H9 (cell line): ENCODE data around the gene AP3S1. TPM values are rescaled to one million over a fixed set of nuclear protein-coding genes. Genes with fewer than 3 reads are reported as not detected.

Experiments
- DNase-seq: peaks from one replicate; pipeline ENCODE4 v3.0.0-alpha.2; 2017
- H2AFZ ChIP-seq: one replicate; pipeline ENCODE4 v1.6.1; 2013; ENCODE audit warnings: mild to moderate bottlenecking, low read length, control low read depth, moderate library complexity
- H2AK5ac ChIP-seq: 2 replicates; pipeline ENCODE4 v1.6.1; 2013; ENCODE audit warnings: low read length, control low read depth, mixed read lengths; ENCODE audit not compliant: insufficient read length
- H2BK120ac ChIP-seq: one replicate; pipeline ENCODE4 v1.6.1; 2013; ENCODE audit warnings: low read depth, mild to moderate bottlenecking, low read length, control low read depth, inconsistent platforms; ENCODE audit not compliant: poor library complexity, severe bottlenecking
- H2BK12ac ChIP-seq: 2 replicates; pipeline ENCODE4 v1.6.1; 2013; ENCODE audit warnings: low read length, control low read depth, mixed read lengths, low read depth; ENCODE audit not compliant: insufficient read length
- H2BK15ac ChIP-seq: 2 replicates; pipeline ENCODE4 v1.6.1; 2013; ENCODE audit warnings: low read depth, low read length, control low read depth
- H2BK20ac ChIP-seq: one replicate; pipeline ENCODE4 v1.6.1; 2013; ENCODE audit warnings: low read depth, mild to moderate bottlenecking, low read length, control low read depth, inconsistent platforms; ENCODE audit not compliant: poor library complexity, severe bottlenecking
- H2BK5ac ChIP-seq: 2 replicates; pipeline ENCODE4 v1.6.1; 2013; ENCODE audit warnings: low read length, control low read depth, mixed read lengths; ENCODE audit not compliant: insufficient read length
- H3K14ac ChIP-seq: 2 replicates; pipeline ENCODE4 v1.6.1; 2013; ENCODE audit warnings: low read length, control low read depth; ENCODE audit not compliant: insufficient read depth
- H3K18ac ChIP-seq: 2 replicates; pipeline ENCODE4 v1.6.1; 2013; ENCODE audit warnings: low read depth, mild to moderate bottlenecking, mixed read lengths, low read length, control low read depth; ENCODE audit not compliant: insufficient read length
- H3K23ac ChIP-seq: 2 replicates; pipeline ENCODE4 v1.6.1; 2013; ENCODE audit warnings: low read length, control low read depth, mixed read lengths, low read depth; ENCODE audit not compliant: insufficient read length
- H3K23me2 ChIP-seq: 2 replicates; pipeline ENCODE4 v1.6.1; 2013; ENCODE audit warnings: low read depth, mild to moderate bottlenecking, mixed read lengths, low read length, control low read depth; ENCODE audit not compliant: insufficient read length, poor library complexity, severe bottlenecking
- H3K27ac ChIP-seq: 2 replicates; pipeline ENCODE4 v1.5.1; 2013; ENCODE audit warnings: low read length, control low read depth, mixed read lengths, low read depth; ENCODE audit not compliant: insufficient read length
- H3K27me3 ChIP-seq: 2 replicates; pipeline ENCODE4 v1.6.1; 2013; ENCODE audit warnings: low read length, control low read depth, inconsistent platforms; ENCODE audit not compliant: insufficient read depth
- H3K4ac ChIP-seq: 2 replicates; pipeline ENCODE4 v1.6.1; 2013; ENCODE audit warnings: low read depth, mild to moderate bottlenecking, control low read depth, inconsistent platforms, low read length, moderate library complexity
- H3K4me1 ChIP-seq: 2 replicates; pipeline ENCODE4 v1.6.1; 2013; ENCODE audit warnings: low read length, control low read depth, inconsistent platforms; ENCODE audit not compliant: insufficient read depth
- H3K4me2 ChIP-seq: 2 replicates; pipeline ENCODE4 v1.6.1; 2013; ENCODE audit warnings: low read length, control low read depth, mixed read lengths; ENCODE audit not compliant: insufficient read length, insufficient read depth
- H3K56ac ChIP-seq: 2 replicates; pipeline ENCODE4 v1.6.1; 2013; ENCODE audit warnings: low read depth, mild to moderate bottlenecking, mixed read lengths, low read length, control low read depth; ENCODE audit not compliant: insufficient read length
- H3K79me1 ChIP-seq: 2 replicates; pipeline ENCODE4 v1.6.1; 2013; ENCODE audit warnings: low read depth, mild to moderate bottlenecking, moderate library complexity, low read length, control low read depth, inconsistent platforms; ENCODE audit not compliant: insufficient read depth, poor library complexity, severe bottlenecking
- H3K79me2 ChIP-seq: 2 replicates; pipeline ENCODE4 v1.6.1; 2013; ENCODE audit warnings: low read length, control low read depth, inconsistent platforms; ENCODE audit not compliant: insufficient read depth
- H3K9ac ChIP-seq: 2 replicates; pipeline ENCODE4 v1.6.1; 2013; ENCODE audit warnings: low read length, control low read depth, mixed read lengths; ENCODE audit not compliant: insufficient read length; ENCODE audit errors: extremely low read depth
- H3K9me3 ChIP-seq: one replicate; pipeline ENCODE4 v1.6.1; 2013; ENCODE audit warnings: low read depth, low read length, inconsistent platforms; ENCODE audit not compliant: control insufficient read depth
- H3T11ph ChIP-seq: one replicate; pipeline ENCODE4 v1.6.1; 2013; ENCODE audit warnings: mild to moderate bottlenecking, low read length, control low read depth, inconsistent platforms
- H4K20me1 ChIP-seq: one replicate; pipeline ENCODE4 v1.6.1; 2013; ENCODE audit not compliant: control insufficient read depth, insufficient read length, insufficient read depth
- H4K5ac ChIP-seq: 2 replicates; pipeline ENCODE4 v1.6.1; 2013; ENCODE audit warnings: low read depth, mild to moderate bottlenecking, mixed read lengths, low read length, control low read depth; ENCODE audit not compliant: insufficient read length
- H4K8ac ChIP-seq: replicated peaks from 2 replicates; pipeline ENCODE4 v1.6.1; 2013; ENCODE audit warnings: low read length, control low read depth, mixed read lengths, low read depth; ENCODE audit not compliant: insufficient read length
- H4K91ac ChIP-seq: 2 replicates; pipeline ENCODE4 v1.6.1; 2013; ENCODE audit warnings: low read depth, mild to moderate bottlenecking, moderate library complexity, mixed read lengths, low read length, control low read depth; ENCODE audit not compliant: insufficient read length
- H3K27ac Mint-ChIP-seq, 3 experiments: 2 replicates in 2 of 3; 3 replicates in 1 of 3; pipeline ENCODE4 v1.8.0; 2020 to 2021; ENCODE audit warnings: mixed read lengths in 3 of 3, mild to moderate bottlenecking in 1 of 3, moderate library complexity in 1 of 3
- H3K27me3 Mint-ChIP-seq: 2 replicates; pipeline ENCODE4 v1.8.0; 2021; ENCODE audit warnings: low read depth, mild to moderate bottlenecking, moderate library complexity, mixed read lengths
- H3K36me3 Mint-ChIP-seq, 3 experiments: 2 replicates in 2 of 3; 3 replicates in 1 of 3; pipeline ENCODE4 v1.8.0; 2020 to 2021; ENCODE audit warnings: low read depth in 3 of 3, mixed read lengths in 3 of 3; ENCODE audit not compliant: insufficient read depth in 1 of 3
- H3K4me1 Mint-ChIP-seq, 2 experiments: 2 replicates each; pipeline ENCODE4 v1.8.0; 2020; ENCODE audit warnings: mixed read lengths in 2 of 2
- H3K4me3 Mint-ChIP-seq, 2 experiments: 2 replicates in 1 of 2; 3 replicates in 1 of 2; pipeline ENCODE4 v1.8.0; 2020 to 2021; ENCODE audit warnings: mild to moderate bottlenecking in 2 of 2, mixed read lengths in 2 of 2, moderate library complexity in 1 of 2
- H3K9me3 Mint-ChIP-seq, 2 experiments: 2 replicates in 1 of 2; 3 replicates in 1 of 2; pipeline ENCODE4 v1.8.0; 2020; ENCODE audit warnings: mild to moderate bottlenecking in 2 of 2, mixed read lengths in 2 of 2, moderate library complexity in 1 of 2
- CTCF ChIP-seq: fragments of 200-600 bp; sonication (generic); conservative IDR thresholded peaks from 3 replicates; pipeline ENCODE4 v1.8.0; 2021; ENCODE audit warnings: antibody characterized with exemption, mild to moderate bottlenecking
- WGBS: extraction: QIAGEN DNeasy Blood & Tissue Kit; methylation state at CpG from one replicate; pipeline ENCODE4 v1.1.7; 2013; ENCODE audit warnings: missing lambda C conversion rate, low lambda C conversion rate, mixed read lengths; ENCODE audit not compliant: insufficient read length; ENCODE audit errors: extremely low coverage; 5-methylcytosine and 5-hydroxymethylcytosine counted together
- total RNA-seq: library from RNA; stranded (reverse); gene quantifications from 2 replicates; pipeline ENCODE4 v1.2.1, GENCODE V29; 2021

The AP3S1 gene
- total RNA-seq, 1 experiment from 2014 or later, result 78.4 TPM

DNA sequence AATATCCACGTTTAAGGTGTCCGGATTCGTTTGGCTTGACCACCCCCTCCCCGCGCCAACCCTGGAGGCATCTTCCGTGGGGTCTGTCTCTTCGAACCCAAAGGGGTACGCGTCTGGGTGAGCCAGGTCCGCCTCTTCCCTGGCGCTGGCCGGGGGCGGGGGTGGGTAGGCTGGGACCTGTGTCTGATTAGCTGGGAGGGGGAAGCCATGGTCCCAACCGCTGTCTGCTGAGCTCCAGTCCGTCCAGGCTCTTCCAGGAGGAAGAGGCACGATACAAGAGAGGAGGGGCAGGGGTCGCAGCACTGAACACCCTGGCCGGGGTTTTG is 120.5 kb downstream of the AP3S1 start, which contains the start of gene LVRN:
TSS of gene LVRN (plus strand) at position 237 of the 326 bp plus-strand sequence. CDS start 143 bp downstream, outside the sequence.
- WGBS, result no CpG with 5 or more reads among the region's 18 CpGs
- Histone ChIP-seq H3K4me2 (peak within 1 kb of the TSS; percentile 83), H4K20me1 (no peaks in the 10 kb centered on the region), H3K4ac (no peak within 1 kb of the TSS), H2BK15ac (no peak within 1 kb of the TSS; the same call in 1 of the 2 replicates), H4K5ac (no peak within 1 kb of the TSS), H3K56ac (no peak within 1 kb of the TSS), H2BK5ac (no peak within 1 kb of the TSS), H2AK5ac (no peak within 1 kb of the TSS), H3K9me3 (no peaks in the 10 kb centered on the region), H3K18ac (no peak within 1 kb of the TSS), H3K79me1 (no peaks in the 10 kb centered on the region), H3K4me1 (no peaks in the 10 kb centered on the region), H2BK12ac (no peak within 1 kb of the TSS), H3K14ac (no peak within 1 kb of the TSS; the same call in 1 of the 2 replicates), H4K91ac (no peak within 1 kb of the TSS), H4K8ac (no peak within 1 kb of the TSS), H3K27ac (no peak within 1 kb of the TSS), H3K79me2 (no peaks in the 10 kb centered on the region), H2BK20ac (no peak within 1 kb of the TSS), H3K9ac (no peak within 1 kb of the TSS), H2AFZ (no peak within 1 kb of the TSS), H2BK120ac (no peak within 1 kb of the TSS), H3K27me3 (peaks cover 38% of the 10 kb centered on the region), H3K23ac (no peak within 1 kb of the TSS), H3T11ph (no peak within 1 kb of the TSS), H3K23me2 (peaks cover 5% of the 10 kb centered on the region)
- DNase-seq, result no peak
- H3K4me1 Mint-ChIP-seq, result 0 out of 4 replicates have a peak, but pooled peaks cover 0 to 3% of the 10 kb centered on the region in 2 experiments
- TF ChIP-seq CTCF, result no peak
- H3K4me3 Mint-ChIP-seq, result peak within 1 kb of the TSS in 1 of 2 experiments; percentile 62; a peak in 3 of 5 replicates
- no peaks in the 10 kb centered on the region for H3K36me3 Mint-ChIP-seq
- peaks cover 9% of the 10 kb centered on the region for H3K27me3 Mint-ChIP-seq
- 0 out of 7 replicates have a peak within 1 kb of the TSS, but pooled peaks of 1 of the 3 experiments have one; percentile 17 for H3K27ac Mint-ChIP-seq
- no peaks in the 10 kb centered on the region; a peak in 1 of 5 replicates for H3K9me3 Mint-ChIP-seq
